IMR-90 (cell line): ENCODE data around the gene ASTN2. TPM values are rescaled to one million over a fixed set of nuclear protein-coding genes. Genes with fewer than 3 reads are reported as not detected.

Experiments used
- ATAC-seq: fragments of 200-7000 bp; cut with Tn5 transposase; 2 replicates; pipeline ENCODE4 v1.9.1; 2020; ENCODE audit warnings: low read depth, mild to moderate bottlenecking, moderate library complexity
- BruUV-seq: library from RNA; stranded (reverse); fragments of 400-500 nt; replicated peaks from 2 replicates; lab custom pipeline; 2021; lab: Mats Ljungman, UMichigan
- CTCF ChIA-PET: fragments of 300-600 bp; formaldehyde crosslinking; extraction: SDS; loops from one replicate; lab custom pipeline; 2021; ENCODE audit warnings: antibody characterized with exemption; lab: Yijun Ruan, JAX
- POLR2A ChIA-PET: fragments of 300-600 bp; sonication (Branson Sonifier 250); formaldehyde crosslinking; loops from one replicate; lab custom pipeline; 2022; ENCODE audit warnings: antibody characterized with exemption; ENCODE audit not compliant: unreplicated experiment; lab: Charles Lee
- DNase-seq: peaks from one replicate; pipeline ENCODE4 v3.0.0; 2013
- H2AFZ ChIP-seq: replicated peaks from 2 replicates; pipeline ENCODE3; 2013; ENCODE audit warnings: low read length, mild to moderate bottlenecking; ENCODE audit not compliant: poor library complexity
- H2AK5ac ChIP-seq: 2 replicates; pipeline ENCODE4 v1.6.1; 2013; ENCODE audit warnings: low read depth, low read length, inconsistent platforms
- H2AK9ac ChIP-seq: replicated peaks from 2 replicates; pipeline ENCODE3; 2013; ENCODE audit warnings: mild to moderate bottlenecking, low read depth, low read length, moderate library complexity; ENCODE audit not compliant: poor library complexity
- H2BK120ac ChIP-seq: 2 replicates; pipeline ENCODE4 v1.6.1; 2013; ENCODE audit warnings: low read depth, low read length, inconsistent platforms
- H2BK15ac ChIP-seq: 3 replicates; pipeline ENCODE4 v1.6.1; 2013; ENCODE audit warnings: low read depth, low read length, inconsistent platforms
- H2BK20ac ChIP-seq: 2 replicates; pipeline ENCODE4 v1.6.1; 2013; ENCODE audit warnings: low read depth, mild to moderate bottlenecking, inconsistent platforms, low read length, moderate library complexity
- H2BK5ac ChIP-seq: 2 replicates; pipeline ENCODE4 v1.6.1; 2013; ENCODE audit warnings: mild to moderate bottlenecking, low read depth, low read length, inconsistent platforms; ENCODE audit not compliant: poor library complexity, severe bottlenecking
- H3K14ac ChIP-seq: replicated peaks from 2 replicates; pipeline ENCODE4 v1.6.1; 2013; ENCODE audit warnings: low read depth, low read length, inconsistent platforms
- H3K18ac ChIP-seq: 2 replicates; pipeline ENCODE4 v1.6.1; 2013; ENCODE audit warnings: low read depth, low read length, control low read depth
- H3K23ac ChIP-seq: 2 replicates; pipeline ENCODE4 v1.6.1; 2013; ENCODE audit warnings: low read depth, low read length, inconsistent platforms
- H3K27ac ChIP-seq: 2 replicates; pipeline ENCODE4 v1.5.1; 2013; ENCODE audit warnings: mild to moderate bottlenecking, control low read depth, low read length; ENCODE audit not compliant: insufficient read depth
- H3K27me3 ChIP-seq: 2 replicates; pipeline ENCODE4 v1.6.1; 2013; ENCODE audit warnings: low read length; ENCODE audit not compliant: control insufficient read depth, insufficient read depth
- H3K36me3 ChIP-seq: 2 replicates; pipeline ENCODE4 v1.6.1; 2013; ENCODE audit warnings: low read length, mixed read lengths; ENCODE audit not compliant: control insufficient read depth, insufficient read depth
- H3K4ac ChIP-seq: 2 replicates; pipeline ENCODE4 v1.6.1; 2013; ENCODE audit warnings: low read depth, low read length, inconsistent platforms
- H3K4me1 ChIP-seq: 2 replicates; pipeline ENCODE4 v1.6.1; 2013; ENCODE audit warnings: low read length, mixed read lengths; ENCODE audit not compliant: control insufficient read depth, insufficient read depth
- H3K4me2 ChIP-seq: 2 replicates; pipeline ENCODE4 v1.6.1; 2013; ENCODE audit warnings: low read depth, mild to moderate bottlenecking, control low read depth, low read length, moderate library complexity
- H3K4me3 ChIP-seq: 2 replicates; pipeline ENCODE4 v1.5.1; 2013; ENCODE audit warnings: low read depth, mild to moderate bottlenecking, control low read depth, low read length, moderate library complexity; ENCODE audit not compliant: insufficient read depth
- H3K56ac ChIP-seq: 2 replicates; pipeline ENCODE4 v1.6.1; 2013; ENCODE audit warnings: low read length, inconsistent platforms; ENCODE audit not compliant: insufficient read depth; ENCODE audit errors: extremely low read depth
- H3K79me1 ChIP-seq, 2 experiments: 2 replicates each; pipeline ENCODE4 v1.6.1; 2013; ENCODE audit warnings: low read length in 2 of 2, inconsistent platforms in 1 of 2, low read depth in 1 of 2
- H3K9ac ChIP-seq: 2 replicates; pipeline ENCODE4 v1.6.1; 2013; ENCODE audit warnings: low read depth, low read length, control low read depth
- H3K9me1 ChIP-seq: 2 replicates; pipeline ENCODE4 v1.6.1; 2013; ENCODE audit warnings: low read length, inconsistent platforms; ENCODE audit not compliant: insufficient read depth
- H3K9me3 ChIP-seq: 2 replicates; pipeline ENCODE4 v1.6.1; 2013; ENCODE audit warnings: low read length; ENCODE audit not compliant: control insufficient read depth, insufficient read depth
- H4K20me1 ChIP-seq: 2 replicates; pipeline ENCODE4 v1.6.1; 2013; ENCODE audit warnings: low read length, inconsistent platforms; ENCODE audit not compliant: insufficient read depth
- H4K5ac ChIP-seq: 2 replicates; pipeline ENCODE4 v1.6.1; 2013; ENCODE audit warnings: mild to moderate bottlenecking, low read depth, low read length, control low read depth
- H4K8ac ChIP-seq, 2 experiments: 2 replicates each; pipeline ENCODE4 v1.6.1; 2013; ENCODE audit warnings: low read depth in 2 of 2, low read length in 2 of 2, control low read depth in 1 of 2, inconsistent platforms in 1 of 2
- H4K91ac ChIP-seq: 2 replicates; pipeline ENCODE4 v1.6.1; 2013; ENCODE audit warnings: low read depth, low read length, inconsistent platforms; ENCODE audit not compliant: insufficient read depth
- FOS ChIP-seq: fragments of 150-350 bp; IDR thresholded peaks from 2 replicates; pipeline ENCODE4 v1.6.1; 2016; ENCODE audit warnings: low read depth, low read length
- RCOR1 ChIP-seq: IDR thresholded peaks from 2 replicates; pipeline ENCODE4 v1.6.1; 2012; ENCODE audit warnings: mild to moderate bottlenecking, low read length, improper control_type of control experiment; ENCODE audit not compliant: insufficient replicate concordance
- WGBS, 2 experiments: methylation state at CpG; one replicate each; pipeline versions ENCODE4 v1.1.5 to v1.1.7; 2013; ENCODE audit warnings: missing lambda C conversion rate in 2 of 2; ENCODE audit not compliant: insufficient read length in 1 of 2; ENCODE audit errors: extremely low coverage in 2 of 2; 5-methylcytosine and 5-hydroxymethylcytosine counted together
- dilution Hi-C: fragments of 300-500 bp; cut with HindIII; formaldehyde crosslinking; loops from one replicate; pipeline ENCODE4 v1.14.3; 2018; ENCODE audit warnings: low sequenced_read_pairs; ENCODE audit not compliant: unreplicated experiment
- in situ Hi-C: fragments of 300-500 bp; cut with MboI; formaldehyde crosslinking; loops from 3 replicates; pipeline ENCODE4 v1.14.3; 2019; ENCODE audit warnings: low sequenced_read_pairs, inconsistent platforms, mixed read lengths
- intact Hi-C: fragments of 100-400 bp; cut with micrococcal nuclease; formaldehyde crosslinking; loops from 2 replicates; pipeline ENCODE4 v1.10.0; 2022
- polyA plus RNA-seq, 3 experiments: library from polyadenylated mRNA; depleted of rRNA; stranded (reverse); fragments of >200 nt; gene quantifications; 2 replicates each; pipeline ENCODE4 v1.2.3, GENCODE V29; 2012; ENCODE audit warnings: low replicate concordance in 1 of 3
- total RNA-seq: library from RNA; depleted of rRNA; stranded (reverse); fragments of >200 nt; gene quantifications from 2 replicates; pipeline ENCODE4 v1.2.3, GENCODE V29; 2012

The ASTN2 gene
- total and polyA plus RNA-seq, 2 of the 4 experiments (the other 2 are of a cell fraction): 3.8 to 6.8 TPM

GRCh38 chr9:116626762-116627161 lies 788.1 kb downstream of the ASTN2 start:
- POLR2A ChIA-PET: no interaction called here
- no peak overlapping the region for H3K23ac ChIP-seq
- H4K8ac ChIP-seq: no peak overlapping the region
- H3K4me2 ChIP-seq: no peak overlapping the region
- no TSS peak for BruUV-seq
- H2BK15ac ChIP-seq: no peak overlapping the region
- H3K27me3 ChIP-seq: no peaks in the 10 kb centered on the region
- no peaks in the 10 kb centered on the region for H4K20me1 ChIP-seq
- no peak overlapping the region for H3K9ac ChIP-seq
- no peak overlapping the region for H2BK20ac ChIP-seq
- no peaks in the 10 kb centered on the region for H3K79me1 ChIP-seq
- no peak overlapping the region for H3K4ac ChIP-seq
- no peak overlapping the region for H4K91ac ChIP-seq
- H3K4me1 ChIP-seq: no peaks in the 10 kb centered on the region
- intact Hi-C loops: no loop called here
- dilution Hi-C loops: no loop called here
- no peak overlapping the region for H3K4me3 ChIP-seq
- no peaks in the 10 kb centered on the region for H3K9me1 ChIP-seq
- no peak overlapping the region for H2AK5ac ChIP-seq
- no peak for ATAC-seq
- H2AFZ ChIP-seq: no peak overlapping the region
- H3K56ac ChIP-seq: no peak overlapping the region
- H3K27ac ChIP-seq: no peak overlapping the region
- TF ChIP-seq FOS (no peak), RCOR1 (no peak)
- no peak overlapping the region for H4K5ac ChIP-seq
- H2BK5ac ChIP-seq: no peak overlapping the region
- DNase-seq: no peak
- WGBS, 2 experiments: 93% methylated on average over 2 of the region's 3 CpGs; no CpG with 5 or more reads in 1 of the 2 experiments
- no peak overlapping the region for H3K14ac ChIP-seq
- no peak overlapping the region for H3K18ac ChIP-seq
- no peaks in the 10 kb centered on the region for H3K9me3 ChIP-seq
- no peaks in the 10 kb centered on the region for H3K36me3 ChIP-seq
- no peak overlapping the region for H2BK120ac ChIP-seq
- in situ Hi-C loops: no loop called here
- CTCF ChIA-PET: no interaction called here
- no peak overlapping the region for H2AK9ac ChIP-seq
